Ammon's horn (tissue), 1 donor: ENCODE data around the gene CDY2A.
"Not testable (repeated sequence)": the region's sequence is repeated elsewhere in the genome, so short reads cannot be mapped to it uniquely, and the experiment has no call there.

Experiments used
- DNase-seq: peaks from one replicate; pipeline ENCODE4 v3.0.0-alpha.2; 2016; ENCODE audit warnings: low spot score

The CDY2A gene, protein sequence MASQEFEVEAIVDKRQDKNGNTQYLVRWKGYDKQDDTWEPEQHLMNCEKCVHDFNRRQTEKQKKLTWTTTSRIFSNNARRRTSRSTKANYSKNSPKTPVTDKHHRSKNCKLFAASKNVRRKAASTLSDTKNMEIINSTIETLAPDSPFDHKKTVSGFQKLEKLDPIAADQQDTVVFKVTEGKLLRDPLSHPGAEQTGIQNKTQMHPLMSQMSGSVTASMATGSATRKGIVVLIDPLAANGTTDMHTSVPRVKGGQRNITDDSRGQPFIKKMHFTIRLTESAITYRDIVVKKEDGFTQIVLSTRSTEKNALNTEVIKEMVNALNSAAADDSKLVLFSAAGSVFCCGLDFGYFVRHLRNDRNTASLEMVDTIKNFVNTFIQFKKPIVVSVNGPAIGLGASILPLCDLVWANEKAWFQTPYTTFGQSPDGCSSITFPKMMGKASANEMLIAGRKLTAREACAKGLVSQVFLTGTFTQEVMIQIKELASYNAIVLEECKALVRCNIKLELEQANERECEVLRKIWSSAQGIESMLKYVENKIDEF

DNA sequence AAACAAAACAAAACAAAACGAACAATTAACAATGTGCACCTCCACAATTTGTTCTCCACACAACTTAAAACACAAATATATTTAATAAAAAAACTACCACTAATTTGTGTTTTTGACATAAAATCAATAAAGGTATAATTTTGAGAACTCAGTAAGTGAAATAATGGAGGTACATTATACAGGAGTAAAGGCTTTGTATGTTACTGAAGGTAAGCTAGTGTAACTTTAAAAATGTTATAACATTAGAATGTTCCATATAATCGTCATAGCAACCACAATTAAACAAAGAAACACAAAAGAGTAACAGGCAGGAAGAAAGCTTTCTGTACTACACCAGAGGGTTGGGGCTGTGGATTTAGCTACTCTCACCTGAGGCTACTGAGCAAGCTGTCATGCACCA, at the start of gene CDY2A:
Gene CDY2A, plus strand, starts transcription at position 301 of the 400 bp plus-strand sequence. CDS start 328 bp downstream, outside the sequence.
- DNase-seq: not testable (repeated sequence)

DNA sequence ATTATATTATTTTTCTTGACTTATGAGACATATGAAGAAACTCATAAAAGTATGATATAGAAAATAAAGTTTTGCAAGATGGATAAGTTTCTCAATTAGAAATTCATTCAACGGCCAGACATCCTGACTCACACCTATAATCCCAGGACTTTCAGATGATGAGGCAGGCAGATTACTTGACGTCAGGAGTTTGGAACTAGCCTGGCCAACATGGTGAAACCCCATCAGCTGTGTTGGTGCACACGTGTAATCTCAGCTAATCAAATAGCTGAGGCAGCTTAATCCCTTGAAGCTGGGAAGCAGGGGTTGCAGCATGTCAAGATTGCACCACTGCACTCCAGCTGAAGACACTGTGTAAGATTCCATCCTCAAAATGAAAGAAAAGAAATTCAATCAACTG, 28.0 kb upstream of the CDY2A start:
- not testable (repeated sequence) for DNase-seq

GRCh38 chrY:17998266-17998665, 27.3 kb upstream of the CDY2A start:
- DNase-seq: not testable (repeated sequence)

DNA sequence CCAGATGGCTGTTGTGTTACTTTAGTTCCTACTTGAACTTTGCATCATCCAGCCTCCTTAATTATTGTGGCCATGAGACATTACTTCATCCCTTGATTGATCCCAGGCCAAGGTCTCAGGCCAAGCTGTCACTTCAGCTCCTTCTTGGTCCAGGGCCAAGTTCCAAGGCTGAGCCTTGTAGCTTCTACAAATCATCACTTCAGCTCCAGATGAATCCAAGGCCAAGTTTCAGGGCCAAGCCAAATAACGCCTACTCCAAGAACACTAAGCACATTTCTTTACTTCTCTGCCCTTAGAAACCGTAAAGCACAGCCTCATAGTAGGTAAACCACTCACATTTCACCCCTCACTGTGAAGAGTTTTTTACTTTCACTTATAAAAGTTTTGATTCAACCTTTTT, 1.7 kb upstream of the CDY2A start:
- not testable (repeated sequence) for DNase-seq

GRCh38 chrY:18028845-18029244, 3.3 kb downstream of the CDY2A start:
- not testable (repeated sequence) for DNase-seq

DNA sequence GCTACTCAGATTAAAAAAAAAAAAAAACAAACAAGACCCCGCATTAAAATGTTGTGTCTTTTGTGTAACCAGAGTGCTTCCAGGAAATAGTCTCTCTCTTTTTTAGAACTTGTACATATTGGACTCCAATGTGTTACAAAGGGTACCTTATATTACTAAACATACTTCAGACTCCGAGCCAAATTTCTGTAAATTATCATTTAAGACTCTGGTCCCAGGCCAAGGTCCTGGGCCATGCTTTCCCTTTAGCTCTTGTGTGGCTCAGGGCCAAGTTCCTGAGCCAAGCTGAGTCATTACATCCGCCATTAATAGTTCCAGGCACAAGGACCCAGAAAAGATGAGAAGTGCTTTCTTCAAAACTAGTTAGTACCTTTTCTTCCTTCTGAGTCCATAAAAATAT, 4.6 kb downstream of the CDY2A start:
- not testable (repeated sequence) for DNase-seq

- not testable (repeated sequence) for DNase-seq
These were observed 8.7 kb downstream of the CDY2A start for GRCh38 chrY:18034100-18034814.

DNA sequence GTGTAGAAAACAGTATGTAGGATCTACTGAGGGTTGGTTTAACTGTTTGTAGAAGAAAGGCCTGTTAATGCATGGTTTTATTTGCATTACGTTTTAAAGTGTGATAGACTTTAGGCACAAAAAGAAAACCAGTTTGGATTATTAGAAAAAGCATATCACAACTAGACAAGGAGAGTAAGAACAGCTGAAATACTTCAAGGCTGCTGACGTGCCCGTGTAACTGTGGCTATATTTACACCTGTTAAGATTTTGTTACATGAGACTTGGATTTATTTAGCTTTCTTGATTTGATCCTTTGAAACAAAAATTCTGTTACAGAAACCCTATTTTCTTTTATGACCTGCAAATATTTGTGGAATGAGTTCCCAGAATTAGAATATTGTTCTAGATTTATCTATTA, 9.3 kb downstream of the CDY2A start:
- not testable (repeated sequence) for DNase-seq

GRCh38 chrY:18044990-18045389, 19.4 kb downstream of the CDY2A start:
- DNase-seq: not testable (repeated sequence)

DNA sequence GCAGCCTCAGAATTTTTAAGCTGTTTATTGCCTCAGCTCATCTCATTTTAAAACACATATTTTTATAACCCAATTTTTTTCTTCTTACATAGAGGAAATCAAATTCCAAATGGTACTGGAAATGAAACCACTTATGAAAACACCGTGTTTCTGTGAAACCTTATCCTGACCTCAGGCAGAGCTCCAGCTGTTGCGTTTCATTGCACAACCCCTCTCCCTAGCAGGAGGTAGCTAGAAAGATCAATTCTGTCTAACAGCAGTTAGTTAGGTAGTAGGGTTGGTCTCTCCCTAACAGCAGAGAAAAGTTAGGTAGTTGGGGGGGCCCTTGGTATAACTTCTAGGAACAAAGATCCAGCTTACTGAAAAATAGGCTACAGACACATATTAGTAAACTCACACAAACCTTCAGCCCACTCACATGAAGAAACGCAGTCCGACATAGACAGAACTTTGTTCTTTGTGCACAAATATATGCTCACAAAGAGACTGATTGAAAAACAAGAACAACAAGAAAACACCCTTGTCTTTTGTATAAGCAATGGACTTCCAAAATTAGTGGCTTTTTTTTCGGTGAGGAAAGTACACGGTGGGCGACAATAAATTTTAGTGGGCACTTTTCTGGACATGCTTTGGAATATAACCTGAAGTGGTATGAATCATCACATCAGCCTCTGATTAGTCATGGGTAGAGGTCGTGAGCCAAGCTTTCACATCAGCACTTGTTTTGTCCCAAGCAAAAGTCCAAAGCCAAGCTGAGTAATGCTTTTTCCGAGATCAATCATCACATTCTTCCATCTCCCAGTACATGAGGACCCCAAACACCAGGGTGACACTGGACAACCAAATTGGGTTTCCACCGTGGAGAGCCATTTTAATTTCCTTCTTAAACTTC, 22.8 kb downstream of the CDY2A start:
- not testable (repeated sequence) for DNase-seq

GRCh38 chrY:18049061-18049460, 23.5 kb downstream of the CDY2A start:
- not testable (repeated sequence) for DNase-seq

DNA sequence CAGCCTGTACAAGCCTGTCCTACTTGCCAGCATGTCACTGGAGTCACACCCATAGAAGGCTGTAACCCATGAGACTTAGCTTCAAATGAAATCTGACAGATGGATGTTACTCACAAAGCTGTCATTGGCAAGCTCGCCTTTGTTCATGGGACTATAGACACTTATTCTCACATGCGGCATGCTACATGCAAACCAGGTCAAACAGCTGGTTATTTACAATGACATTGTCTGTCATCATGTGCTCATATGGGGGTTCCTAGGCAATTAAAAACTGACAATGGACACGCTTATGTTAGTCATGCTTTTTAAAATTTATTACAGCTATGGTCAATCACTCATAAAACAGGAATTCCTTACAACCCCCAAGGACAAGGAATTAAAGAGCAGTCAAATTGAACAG, 30.9 kb downstream of the CDY2A start:
- DNase-seq: not testable (repeated sequence)

GRCh38 chrY:18073464-18073863, 47.9 kb downstream of the CDY2A start:
- not testable (repeated sequence) for DNase-seq
